HT-29 (cell line): ENCODE measurements around the gene GPATCH2L. TPM values are rescaled to one million over a fixed set of nuclear protein-coding genes. Genes with fewer than 3 reads are reported as not detected.

Experiments used
- DNase-seq: peaks from one replicate; pipeline ENCODE4 v3.0.0-alpha.2; 2015; ENCODE audit warnings: low spot score
- total RNA-seq: library from RNA; depleted of rRNA; stranded (reverse); fragments of >200 nt; shearing (Covaris generic); gene quantifications from 2 replicates; pipeline ENCODE4 v1.2.3, GENCODE V29; 2014

The GPATCH2L gene
- total RNA-seq, 1 experiment from 2014 or later: 19.2 TPM

DNA sequence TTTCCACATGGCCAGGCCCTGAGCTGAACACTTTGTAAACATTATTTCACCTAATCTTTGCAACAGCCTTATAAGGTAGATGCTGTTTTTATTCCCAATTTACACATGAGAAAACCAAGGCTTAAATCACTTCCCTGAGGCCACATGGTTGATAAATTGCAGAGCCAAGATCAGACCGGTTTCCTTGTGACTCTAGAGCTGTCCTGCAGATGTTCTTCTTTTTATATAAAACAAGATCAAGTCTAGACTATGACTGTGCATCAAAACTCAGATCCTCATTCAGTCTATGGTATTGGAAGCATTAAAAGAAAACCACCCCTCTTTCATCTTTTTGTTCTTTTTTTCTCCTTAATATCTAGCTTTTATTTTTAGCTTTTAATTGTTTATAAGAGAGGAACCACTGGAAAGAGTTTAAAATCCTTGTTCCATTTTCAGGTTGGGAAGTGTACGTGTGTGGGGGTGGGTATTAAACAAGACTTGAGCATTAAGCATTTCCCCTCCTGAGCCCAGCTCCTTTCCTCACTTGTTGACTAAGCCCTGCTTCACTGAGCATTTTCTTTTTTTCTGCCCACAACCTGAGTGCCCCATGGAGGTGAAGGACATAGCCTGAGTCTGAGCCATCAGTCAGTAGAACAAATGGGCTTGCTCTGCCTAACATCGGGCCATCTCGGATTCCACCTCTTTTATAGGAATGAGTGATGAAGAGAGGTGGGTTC, 45.4 kb downstream of the GPATCH2L start:
- no peak for DNase-seq

DNA sequence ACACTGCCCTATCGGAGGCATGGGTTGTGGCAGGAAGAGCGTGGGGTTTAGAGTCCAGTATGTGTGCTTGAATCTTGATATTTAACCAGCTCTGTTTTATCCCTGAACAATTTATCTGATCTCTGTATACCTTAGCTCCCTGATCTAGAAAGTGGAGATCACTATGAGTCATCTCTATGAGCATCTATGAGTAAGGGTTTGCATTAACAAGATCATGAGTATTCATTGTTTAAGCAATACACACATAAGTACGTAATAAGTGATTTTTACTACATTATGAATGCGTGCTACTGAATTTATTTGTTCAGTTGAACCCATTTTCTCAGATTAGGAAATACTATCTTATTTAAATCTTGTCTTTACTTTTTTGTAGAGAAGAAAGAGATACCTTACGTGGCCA, 49.4 kb downstream of the GPATCH2L start:
- no peak for DNase-seq

DNA sequence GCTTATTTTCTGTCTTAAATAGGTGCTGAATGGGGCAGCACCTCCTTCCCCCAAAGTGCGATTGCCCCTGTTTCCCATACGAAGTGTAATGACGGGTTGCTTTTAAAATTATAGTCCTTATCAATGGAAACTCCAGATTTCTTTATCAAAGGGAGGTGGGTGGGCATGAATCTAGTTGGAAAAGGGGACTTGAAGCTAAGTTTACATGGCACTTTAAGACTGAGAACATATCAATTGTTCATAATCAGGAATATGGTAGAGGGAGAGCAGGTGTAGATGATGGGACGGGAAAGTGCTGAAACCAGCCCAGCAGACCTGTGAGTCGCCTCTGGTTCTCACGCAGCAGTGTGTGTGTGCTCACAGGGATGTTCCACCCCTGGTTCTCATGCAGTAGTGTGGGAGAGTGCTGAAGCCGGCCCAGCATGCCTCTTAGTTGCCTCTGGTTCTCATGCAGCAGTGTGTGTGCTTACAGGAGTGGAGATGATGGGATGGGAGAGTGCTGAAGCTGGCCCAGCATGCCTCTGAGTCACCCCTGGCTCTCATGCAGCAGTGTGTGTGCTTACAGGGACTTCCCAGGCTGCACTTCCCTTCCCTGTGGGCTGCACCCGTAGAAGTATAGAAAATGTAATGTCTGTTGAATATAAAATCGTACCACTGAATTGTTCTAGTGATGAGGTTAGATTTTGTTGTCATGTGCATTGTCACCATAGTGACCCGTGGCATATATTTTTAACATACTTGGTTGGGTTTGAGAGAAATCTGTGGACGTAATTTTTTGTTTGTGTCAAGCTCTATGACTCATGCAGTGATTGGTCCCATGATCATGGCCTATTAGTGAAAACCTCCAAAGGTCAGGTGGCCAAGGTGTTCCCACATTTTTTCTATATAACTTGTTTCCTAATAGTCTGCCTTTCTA, 51.6 kb downstream of the GPATCH2L start:
- DNase-seq: no peak

DNA sequence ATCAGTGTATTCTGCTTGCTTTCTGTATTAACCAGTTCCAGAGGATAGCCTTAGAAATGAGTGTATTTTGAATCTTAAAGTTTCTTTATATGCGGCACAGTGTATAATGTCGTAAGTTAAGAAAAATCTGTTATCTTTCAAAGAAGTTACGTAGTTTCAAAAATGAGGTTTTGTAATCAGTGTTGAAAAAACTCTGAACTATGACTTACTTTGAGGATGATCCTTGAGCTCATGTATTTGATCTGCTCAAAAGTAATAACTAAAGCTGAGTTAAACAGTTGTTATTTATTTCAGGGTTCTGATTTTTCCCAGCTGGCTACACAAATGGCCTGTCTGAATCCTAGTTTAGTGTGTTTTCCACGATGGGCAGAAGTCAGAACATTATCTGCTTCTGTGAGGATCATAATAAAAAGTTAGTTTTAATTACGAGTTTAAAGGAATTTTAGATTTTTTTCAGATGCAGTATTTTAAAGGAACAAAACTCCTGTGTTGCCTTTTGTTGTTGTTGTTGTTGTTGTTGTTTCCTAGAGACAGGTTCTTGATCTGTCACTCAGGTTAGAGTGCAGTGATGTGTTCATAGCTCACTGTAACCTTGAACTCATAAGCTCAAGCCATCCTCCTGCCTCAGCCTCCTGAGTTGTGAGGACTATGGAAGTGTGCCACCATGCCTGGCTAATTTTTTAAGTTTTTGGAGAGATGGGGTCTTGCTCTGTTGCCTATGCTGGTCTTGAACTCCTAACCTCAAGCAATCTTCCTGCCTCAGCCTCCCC, 52.9 kb downstream of the GPATCH2L start:
- DNase-seq: no peak

DNA sequence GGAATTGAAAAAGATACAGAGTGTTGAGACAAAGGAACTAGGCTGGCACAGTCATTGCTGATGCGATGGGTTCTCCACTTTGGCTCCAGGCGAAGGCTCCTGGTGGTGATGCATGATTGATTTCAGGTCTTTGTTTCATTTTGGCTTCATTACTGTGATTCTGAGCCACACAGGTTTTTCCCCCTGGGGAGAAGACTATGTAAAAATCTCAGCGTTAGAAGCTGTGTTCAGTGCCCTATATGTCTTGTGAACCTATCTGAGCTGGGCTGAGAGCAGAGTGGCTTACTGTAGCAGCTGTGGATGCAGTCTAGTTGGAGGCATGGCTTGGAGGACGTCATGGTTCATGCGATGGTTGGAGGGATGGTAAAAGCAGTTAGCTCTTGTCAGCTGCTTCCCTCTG, 54.0 kb downstream of the GPATCH2L start:
- DNase-seq: no peak

DNA sequence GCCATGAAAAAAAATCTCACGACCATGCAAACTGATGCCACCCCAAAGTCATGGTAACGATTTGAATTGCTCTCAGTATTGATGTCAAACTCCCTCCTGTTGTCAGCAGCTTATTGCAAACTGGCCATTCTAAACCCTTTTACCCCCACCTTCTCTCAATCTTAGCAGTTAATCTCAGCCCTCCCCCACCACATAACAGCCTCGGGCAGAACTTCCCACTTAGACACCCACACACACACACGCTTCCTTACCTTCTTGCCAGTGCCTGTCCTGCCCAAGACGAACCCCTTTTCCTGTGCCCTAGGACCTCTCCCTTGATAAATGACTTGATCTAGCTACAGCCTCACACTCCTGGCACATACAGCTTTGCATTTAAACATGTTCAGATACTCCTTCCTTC, 56.6 kb downstream of the GPATCH2L start:
- DNase-seq: no peak

DNA sequence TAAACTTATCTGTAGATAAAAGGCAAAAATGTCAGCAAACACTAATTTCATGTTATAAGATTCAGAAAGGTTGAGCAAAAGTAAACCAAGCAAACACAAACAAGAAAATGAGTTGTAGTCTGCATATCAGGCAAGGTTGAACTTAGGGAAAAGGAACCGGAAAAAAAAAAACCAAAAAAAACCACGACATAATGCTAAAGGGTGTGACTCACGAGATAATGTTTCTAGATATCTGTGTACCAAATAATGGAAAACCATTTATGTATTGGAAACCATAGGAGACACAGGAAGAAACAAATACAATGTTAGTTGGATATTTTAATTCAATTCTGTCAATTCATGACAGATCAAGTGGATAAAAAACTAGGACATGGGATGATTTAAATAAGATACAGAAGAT, 60.5 kb downstream of the GPATCH2L start:
- no peak for DNase-seq

DNA sequence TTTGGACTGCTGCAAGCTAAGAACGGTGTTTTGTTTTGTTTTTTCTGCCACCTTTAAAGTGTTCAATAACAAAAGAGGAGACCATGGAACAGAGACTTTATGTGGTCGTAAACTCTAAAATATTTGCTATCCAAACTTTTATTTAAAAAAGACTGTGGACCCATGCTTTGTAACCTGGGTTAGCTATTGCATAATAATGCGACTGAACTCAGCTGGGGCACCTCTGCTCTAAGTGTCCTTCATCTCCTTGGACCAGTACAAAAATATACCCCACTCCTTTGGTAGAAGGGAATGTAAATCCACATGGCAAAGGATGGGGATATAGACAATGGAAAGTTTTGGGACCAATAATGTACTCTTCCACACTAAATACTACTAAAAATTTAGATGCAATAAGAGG, 65.5 kb downstream of the GPATCH2L start:
- no peak for DNase-seq

DNA sequence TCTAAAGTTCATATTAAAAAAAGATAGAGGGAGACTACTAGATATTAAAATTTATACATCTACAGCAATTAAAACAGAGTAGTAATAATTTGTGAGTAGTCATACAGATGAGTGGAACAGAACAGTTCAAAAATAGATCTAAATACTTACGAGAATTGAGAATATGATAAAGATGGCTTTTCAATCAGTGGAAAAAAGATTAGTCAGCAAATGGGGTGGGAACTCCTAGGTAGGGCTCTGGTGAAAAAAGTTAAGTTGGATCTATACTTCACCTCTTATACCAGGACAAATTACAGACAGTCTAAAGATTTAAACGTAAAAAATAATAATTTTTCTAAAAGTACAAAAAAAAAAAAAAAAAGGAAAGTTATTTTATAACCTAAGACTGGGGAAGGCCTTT, 66.9 kb downstream of the GPATCH2L start:
- DNase-seq: no peak

DNA sequence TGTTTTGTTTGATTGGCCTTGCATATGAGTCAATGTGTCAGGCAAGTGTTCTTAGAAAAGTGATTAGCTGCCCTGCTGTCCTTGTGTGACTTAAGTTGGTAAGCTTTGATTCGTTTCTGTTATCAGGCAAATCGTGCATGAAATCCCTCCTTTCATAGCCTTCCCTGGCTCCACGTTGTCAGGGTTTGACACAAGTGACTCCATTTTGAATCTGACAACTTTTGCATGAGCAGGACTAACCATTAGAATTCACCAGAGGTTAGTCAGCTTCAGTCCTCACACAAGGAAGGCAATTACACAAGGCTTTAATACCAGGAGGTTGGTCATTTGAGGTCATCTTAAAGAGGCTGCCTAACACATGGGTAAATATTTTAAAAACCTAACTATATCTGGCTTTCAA, 68.2 kb downstream of the GPATCH2L start:
- DNase-seq: no peak

DNA sequence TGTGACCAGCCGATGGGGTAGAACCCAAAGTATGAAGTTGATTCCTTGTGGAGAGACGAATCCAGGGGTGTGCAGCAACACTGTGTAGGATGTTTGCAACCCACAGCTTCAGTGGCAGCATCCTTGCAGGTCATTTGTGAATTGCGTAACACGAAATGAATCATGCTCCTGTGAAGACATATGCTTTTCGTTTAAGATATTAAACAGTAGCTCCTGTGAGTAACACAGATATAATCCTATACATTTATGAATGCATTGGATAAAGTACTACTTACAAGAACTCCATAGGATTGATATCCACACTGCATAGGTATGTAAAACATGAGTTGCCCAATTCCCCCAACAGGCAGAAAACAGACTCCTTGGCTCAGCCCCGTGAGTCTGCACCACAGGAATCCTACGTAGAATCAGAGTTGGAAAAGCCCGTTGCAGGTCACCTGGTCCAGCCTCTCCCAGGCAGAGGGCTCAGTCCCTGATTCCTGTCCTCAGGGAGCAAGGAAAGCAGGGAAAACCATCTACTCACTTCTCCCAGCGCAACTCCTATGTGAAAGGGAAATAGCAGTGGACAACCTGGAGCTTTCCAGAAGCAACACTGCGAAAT, 75.8 kb downstream of the GPATCH2L start:
- no peak for DNase-seq

DNA sequence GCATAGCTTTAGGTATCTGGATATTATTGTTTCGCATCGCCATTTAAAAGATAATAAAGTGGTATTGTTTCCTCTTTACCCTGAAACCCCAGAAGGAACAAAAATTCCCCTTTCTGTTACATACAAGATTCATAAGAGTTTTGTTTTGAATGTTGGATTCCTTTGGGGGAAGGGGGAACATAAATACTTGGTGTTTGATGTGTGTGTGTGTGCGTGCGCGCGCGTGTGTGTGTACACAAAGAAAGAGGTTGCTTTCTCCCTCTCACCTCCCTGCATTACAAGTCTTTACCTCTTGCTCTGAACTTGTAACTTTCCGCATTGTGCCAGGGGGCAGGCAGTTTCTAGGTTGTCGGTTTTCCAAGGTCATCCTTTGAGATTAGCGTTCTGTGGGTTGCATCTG, 76.4 kb downstream of the GPATCH2L start:
- no peak for DNase-seq

DNA sequence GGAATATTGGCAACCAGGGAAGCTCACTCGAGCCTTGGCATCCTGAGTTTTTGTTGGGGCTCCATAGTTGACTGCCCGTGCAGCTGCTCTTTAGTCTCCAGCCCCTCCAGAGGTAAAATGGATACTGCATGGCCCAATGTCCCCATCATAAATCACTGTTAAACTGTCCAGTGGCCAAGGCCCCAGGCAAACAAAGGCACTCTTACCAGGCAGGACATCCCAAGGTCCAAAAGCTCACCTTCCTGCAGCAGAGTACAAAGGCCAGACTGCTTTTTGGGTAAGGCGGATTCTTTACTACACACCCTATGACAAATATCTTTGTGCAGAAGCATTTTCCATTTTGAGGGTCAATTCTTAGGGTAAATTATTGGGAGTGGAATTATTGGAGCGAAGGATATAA, 81.1 kb downstream of the GPATCH2L start:
- DNase-seq: no peak

DNA sequence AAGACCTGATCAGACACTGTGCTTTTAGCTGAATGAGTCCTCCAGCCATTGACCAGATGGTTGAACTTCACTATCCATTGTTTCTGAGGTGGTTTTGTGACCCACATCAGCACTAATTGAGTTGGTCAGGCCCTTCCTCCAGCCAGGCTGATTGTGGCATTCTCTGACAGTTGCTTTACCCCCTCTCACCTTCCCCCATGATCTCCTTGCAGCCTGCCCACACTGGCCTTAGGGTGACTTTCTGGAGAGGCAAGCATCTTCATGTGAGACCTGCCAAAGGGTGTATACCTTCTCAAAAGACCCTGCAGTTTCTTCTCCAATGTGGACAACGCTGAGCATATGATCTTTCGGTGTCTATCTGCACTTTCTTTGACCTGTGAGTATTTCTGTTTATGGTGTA, 83.9 kb downstream of the GPATCH2L start:
- no peak for DNase-seq

DNA sequence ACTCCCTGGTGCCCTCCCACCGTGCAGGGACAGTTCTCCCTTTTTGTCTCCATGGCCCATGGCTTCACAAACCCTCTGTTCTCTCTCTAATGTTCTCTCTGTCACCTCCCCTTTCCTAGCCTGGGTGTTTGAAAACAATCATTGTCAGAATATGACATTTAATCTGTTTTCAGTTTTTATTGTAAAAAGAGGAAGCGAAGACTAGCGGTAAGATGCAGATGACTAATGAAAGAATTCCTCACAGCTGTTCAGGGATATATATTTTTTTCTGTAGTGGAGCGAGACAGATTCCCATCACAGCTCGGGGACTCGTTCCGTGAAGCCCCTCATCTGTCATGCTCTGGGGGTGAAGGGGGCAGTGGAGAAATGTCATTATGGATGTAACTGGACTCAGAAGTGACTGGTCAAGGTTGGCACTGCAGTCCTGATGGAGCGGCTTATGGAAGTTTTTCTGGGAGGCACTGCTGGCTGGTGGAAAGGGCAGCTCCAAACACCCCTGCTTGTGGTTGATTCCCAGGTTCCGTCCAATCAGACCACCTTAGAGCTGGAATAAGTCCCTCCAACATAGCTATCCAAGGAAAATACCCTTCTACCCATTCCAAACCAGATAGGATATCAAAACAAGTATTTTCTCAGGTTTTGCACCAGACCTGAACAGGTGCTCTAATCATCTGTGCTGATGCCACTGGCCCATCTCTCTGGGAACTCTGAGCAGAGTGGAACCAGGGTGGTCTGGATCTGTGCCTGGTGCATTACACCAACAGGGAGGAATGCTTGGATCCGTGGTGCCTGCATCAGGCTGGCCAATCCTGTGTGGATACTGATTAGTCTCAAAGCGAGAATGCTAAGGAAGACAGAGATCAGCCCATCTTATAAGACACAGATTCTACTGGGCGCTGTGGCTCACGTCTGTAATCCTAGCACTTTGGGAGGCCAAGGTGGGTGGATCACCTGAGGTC, 84.7 kb downstream of the GPATCH2L start:
- no peak for DNase-seq

DNA sequence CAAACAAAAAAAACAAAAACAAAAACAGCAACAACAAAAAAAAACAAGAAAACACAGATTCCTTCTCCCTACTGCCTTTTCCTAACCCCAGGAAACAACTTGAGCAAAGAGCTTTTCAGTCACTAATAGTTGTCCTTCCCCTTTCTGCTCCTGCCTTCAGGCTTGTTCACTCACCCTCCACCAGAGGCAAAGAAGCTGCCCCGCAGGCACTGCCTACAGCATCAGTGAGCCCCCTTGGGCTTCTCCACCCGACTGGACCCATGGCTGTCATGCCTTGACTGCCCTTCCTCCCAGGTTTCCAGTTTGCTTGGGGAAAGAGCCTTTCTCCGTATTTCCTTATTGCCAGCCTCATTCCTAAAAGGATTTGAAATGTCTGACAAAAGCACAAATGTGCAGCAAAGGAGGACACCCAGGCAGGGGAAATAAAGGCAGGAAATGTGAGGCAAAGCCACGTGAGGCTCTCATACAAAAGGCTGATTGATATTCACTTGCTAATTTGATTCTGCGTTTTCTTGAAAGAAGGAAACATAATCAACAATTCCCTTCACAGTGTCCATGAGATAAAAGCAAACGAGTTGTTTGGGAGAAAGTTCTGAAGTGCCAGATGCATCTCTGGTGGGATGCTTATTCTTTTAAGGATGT, 85.7 kb downstream of the GPATCH2L start:
- DNase-seq: no peak

DNA sequence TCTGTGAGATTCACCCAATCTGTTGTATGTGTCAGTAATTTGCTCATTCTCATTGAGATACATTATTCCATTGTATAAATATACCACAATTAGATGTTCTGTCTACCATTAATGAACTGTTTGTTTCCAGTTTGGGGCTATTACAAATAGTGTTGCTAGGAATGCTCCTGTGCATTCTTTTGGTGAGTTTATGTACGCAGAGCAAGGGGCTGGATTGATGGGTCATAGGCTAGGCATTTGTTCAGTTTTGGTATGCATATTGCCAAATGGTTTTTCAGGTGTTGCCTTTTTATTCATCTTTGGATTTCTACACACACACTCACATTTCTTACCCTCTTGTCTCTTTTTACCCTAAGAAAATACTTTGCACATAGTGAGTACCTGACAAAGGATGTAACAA, 93.4 kb downstream of the GPATCH2L start:
- DNase-seq: no peak

DNA sequence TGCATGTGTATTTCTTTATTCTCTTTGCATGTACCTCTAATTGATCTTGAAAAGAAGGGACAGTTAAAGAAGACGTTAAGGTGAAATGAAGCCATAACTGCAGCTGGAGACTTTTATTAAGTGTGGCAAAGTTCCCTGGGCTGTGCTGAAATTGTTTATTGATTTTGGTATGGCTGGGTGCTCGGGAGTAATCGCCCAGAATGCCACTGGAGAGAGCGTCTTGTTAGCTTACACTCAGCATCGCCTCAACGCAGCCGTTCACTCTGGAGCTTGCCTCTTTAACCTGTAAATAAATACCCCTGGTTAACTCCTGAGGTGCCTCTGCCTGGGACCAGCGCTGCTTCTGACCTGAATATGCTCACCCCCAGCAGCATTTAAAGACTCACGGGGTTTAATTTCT, 98.6 kb downstream of the GPATCH2L start:
- no peak for DNase-seq

DNA sequence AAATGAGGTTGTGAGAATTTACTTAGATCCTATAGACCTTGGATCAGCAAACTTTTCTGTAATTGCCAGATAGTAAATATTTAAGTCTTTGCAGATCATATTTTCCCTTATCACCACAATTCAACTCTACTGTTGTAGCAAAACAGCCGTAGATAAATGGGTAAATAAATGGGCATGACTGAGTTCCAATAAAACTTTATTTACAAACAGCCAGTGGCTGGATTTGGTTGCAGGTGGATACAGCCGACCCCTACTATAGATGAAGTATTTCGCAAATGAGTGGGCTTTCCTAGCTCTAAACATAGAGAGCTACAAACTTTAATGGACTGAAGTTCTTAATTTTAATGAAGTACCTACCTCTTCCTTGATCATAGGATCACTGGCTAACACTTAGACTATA, 100.7 kb downstream of the GPATCH2L start:
- no peak for DNase-seq

DNA sequence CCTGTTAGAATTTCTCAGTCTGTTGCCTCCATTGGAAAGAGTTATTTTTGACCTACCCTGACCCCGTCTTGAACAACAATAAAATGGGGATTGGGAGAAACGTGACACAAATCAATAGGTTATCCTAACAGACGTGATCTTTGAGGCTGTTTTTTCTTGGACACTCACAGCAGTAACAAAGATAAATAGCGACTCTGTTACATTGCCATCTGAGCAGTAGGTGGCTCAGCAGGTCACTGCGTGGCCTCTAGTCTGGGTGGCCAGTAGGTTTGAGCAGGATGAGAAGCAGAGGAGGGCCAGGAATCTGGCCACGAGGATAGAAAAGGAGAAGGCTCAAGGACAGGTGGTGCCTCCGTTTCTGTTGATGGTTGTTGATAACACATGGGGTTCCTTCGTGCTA, 101.4 kb downstream of the GPATCH2L start:
- no peak for DNase-seq
